Fibroblast of skin of back (primary cell): ENCODE data around the gene NUMB.
A peak's percentile ranks its signal among the peaks of the same experiment; 100 is the strongest.

Experiments used
- DNase-seq: peaks from one replicate; pipeline ENCODE4 v3.0.0-alpha.2; 2013

NUMB gene

DNA sequence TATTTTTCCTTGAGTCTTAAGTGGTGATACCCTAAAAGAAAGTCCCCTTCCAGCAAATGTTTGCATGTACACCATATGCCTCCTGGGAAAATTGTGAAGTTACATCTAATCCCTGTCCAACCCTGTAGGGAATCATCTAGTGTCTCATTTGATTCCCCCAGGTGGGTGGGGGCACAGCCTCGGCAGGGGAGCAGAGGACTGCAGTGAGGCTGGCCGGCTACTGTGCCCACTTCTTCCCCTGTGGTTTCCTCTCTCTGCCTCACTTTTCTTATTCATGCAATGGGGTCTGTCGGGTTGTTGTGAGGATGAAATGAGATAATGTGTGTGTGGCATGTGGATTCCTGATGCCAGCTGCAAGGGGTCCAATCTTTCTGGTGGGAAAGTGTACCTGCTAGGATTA lies 215.0 kb downstream of the NUMB start:
- no peak for DNase-seq

DNA sequence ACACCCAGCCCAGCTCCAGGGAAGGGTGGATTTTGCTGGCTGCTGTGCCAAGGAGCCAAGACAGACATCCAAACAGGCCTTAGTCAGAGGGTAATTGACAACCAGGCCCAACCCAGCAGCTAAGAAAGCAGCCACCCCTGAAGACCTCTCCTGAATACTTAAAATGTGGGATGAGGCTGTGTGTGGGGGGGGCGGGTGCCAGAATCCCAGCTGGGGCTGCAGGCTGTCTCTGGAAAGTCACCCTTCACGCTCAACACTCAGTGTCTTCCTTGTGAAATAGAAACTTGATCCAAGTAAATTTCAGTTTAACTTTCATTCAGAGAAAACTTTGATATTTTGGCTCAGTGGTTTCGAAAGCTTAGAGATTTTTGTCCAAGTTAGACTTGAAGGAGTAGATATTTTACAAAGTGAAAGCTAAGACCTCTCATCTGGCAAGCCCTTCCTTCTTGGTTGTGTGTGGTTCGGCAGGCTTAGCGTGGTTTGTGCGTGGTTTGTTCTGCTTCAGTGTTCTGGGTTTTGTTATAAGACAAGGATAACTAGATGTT lies 215.9 kb downstream of the NUMB start:
- DNase-seq = no peak

GRCh38 chr14:73241481-73242165 lies 216.7 kb downstream of the NUMB start:
- no peak for DNase-seq

DNA sequence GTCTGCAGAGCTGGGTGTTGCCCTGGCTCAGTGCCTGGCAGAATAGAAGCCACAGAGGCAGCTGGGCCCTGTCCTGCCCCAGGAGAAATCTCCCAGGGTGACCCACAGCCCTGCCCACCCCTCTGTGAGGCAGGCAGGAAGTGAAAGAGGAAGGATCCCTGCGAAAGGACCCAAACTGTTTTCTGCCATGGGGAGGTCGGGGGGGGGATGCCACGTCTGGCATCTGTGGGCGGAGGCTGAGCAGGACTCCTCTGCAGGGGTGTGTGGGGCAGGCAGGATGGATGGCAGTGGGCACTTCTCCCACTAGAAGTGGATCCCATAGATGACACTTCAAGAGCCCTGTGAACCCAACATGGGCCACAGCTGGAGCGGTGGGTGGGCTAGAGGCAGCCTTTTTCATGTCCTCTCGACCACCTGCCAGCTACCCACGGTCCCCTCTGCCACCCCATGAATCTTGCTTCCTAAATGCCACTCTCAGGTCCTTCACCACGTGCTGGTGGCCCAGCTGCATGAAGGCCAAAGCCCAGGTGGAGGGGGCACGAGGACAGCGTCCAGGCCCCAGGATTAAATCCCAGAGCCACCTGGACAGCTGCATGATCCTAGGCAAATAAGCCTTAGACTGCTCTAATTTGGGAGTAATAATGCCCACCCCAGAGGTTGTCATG lies 217.4 kb downstream of the NUMB start:
- no peak for DNase-seq

DNA sequence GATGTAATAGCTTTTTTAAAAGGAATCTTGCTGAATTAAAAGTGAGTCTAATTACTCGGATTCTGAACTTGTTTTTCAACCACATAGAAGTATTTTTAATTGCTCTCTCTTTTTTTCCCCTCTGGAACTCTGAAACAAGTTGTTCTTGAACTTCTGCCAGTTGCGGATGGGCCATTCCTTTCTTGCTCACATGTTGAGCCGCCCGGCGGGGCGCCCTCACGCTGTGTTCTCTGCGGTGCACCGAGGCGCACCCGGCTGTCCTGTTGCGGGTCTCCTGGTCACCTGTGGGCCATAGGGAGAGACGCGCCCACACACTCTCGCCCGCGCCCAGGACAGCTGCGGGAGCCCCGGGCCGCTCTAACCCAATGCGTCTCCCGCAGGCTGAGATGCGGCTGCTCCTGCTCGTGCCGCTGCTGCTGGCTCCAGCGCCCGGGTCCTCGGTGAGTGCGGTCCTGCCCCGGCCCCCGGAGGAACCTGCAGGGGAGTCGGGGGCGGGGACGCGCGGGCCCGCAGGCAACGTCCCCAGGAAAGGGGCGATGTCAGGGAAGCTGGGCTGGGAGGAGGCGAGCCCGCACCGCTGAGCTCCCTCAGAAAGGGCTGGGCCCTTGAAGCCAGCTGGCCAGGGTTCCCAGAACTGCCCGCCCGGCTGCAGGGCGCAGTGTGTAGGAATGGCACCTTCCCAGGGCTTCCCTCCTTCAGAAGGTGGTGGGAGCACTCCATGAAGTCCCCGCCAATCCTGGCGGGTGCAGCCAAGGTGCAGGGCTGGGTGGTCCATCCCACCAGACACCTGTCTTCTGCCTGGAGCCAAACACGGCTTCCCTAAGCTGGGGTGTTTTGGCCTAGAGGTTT lies 218.7 kb downstream of the NUMB start:
- DNase-seq = peak; percentile 71

- no peak for DNase-seq
Observed at GRCh38 chr14:73238941-73239340, 219.4 kb downstream of the NUMB start.

GRCh38 chr14:73238424-73238852 lies 219.9 kb downstream of the NUMB start:
- DNase-seq = peak; percentile 88

GRCh38 chr14:73237786-73238423 lies 220.4 kb downstream of the NUMB start:
- no peak for DNase-seq

DNA sequence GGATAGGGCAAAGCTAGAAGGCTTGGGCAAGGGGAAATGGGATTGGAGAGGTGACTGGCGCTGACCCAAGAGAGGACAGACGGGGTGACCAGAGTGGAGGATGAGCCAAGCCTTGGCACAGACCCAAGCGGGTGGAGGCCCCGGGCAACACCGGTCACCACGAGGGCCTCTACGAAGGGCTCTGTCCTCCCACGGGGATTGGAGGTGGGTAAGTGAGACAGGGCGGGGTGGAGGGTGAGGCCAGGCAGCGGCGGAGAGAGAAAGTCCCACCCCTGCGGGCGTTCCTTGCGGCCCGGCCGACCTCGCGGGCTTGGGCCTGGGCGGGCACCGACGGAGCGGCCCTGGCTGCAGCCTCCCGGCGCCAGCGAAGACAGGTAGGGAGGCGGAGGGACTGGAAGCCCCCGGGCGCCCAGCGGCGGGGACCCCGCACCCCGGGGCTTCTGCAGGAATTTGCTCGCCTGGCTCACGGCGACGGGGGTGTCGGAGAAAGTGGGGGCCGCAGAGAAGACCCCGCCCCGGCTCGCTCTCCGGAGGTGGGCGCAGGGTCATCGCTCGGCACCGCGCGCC lies 221.0 kb downstream of the NUMB start, which contains the start of gene PAPLN:
Gene PAPLN, plus strand, starts transcription at position 288 of the 567 bp plus-strand sequence. CDS start 2,273 bp downstream, outside the sequence.
- no peak for DNase-seq

DNA sequence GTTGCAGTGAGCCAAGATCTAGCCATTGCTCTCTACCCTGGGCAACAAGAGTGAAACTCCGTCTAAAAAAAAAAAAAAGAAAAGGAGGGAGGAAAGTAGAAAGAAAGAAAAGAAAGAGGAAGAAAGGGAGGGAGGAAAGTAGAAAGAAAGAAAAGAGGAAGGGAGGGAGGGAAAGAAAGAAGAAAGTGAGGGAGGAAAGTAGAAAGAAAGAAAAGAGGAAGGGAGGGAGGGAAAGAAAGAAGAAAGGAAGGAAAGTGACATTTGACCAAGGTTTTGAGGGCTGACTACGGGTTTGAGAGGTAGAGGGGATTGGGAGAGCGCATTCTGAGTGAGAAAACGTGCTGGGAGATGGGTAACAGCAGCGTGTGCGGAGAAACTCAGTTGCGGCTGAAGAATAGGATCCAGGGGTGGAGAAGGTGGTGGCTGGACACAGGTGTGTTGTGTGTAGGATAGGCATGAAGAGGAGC lies 221.6 kb downstream of the NUMB start:
- no peak for DNase-seq

DNA sequence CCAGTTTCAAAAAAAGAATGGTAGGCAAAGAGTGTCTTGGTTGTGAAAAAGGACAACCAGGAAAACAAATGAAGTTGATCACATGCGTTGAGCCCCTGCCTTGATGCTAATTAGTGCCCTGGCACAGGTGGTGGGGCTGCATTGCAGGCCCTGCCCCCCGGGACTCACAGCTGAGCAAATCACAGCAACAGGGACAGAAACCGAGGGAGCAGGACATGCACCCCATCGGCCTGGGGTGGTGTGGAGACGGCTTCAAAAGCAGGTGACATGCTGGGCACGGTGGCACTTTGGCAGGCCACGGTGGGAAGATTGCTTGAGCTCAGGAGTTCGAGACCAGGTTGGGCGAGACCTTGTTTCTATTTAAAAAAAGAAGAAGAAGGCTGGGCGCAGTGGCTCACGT lies 222.2 kb downstream of the NUMB start:
- no peak for DNase-seq

DNA sequence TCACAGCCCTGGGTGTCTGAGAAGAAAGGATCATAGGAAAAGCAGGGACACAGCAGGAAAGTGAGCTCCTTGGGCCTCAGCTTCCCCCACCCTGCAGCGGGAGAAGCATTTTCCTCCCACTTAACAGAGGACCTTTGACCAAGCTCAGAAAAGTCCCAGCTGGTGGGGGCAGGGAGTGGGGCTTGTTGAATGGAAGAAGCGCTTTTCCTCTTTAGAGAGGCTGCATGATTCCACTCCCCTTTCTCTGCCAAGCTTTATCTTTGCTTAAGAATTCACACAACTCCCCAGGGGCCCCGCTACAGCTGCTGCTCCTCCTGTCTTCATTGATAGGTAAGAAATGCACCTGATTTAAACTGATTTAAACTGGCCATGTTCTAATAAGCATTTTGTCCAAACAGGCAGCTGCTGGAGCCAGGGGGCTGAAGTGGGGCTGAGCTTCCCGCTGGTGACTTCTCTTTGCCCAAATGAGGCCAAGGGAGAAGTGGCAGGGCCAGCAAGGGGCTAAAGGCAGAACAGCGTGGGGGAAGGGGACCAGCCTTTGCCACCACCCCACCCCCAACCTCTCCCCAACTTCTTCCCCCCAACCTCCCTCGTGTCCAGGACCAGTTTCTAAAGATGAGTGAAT lies 222.7 kb downstream of the NUMB start:
- no peak for DNase-seq

DNA sequence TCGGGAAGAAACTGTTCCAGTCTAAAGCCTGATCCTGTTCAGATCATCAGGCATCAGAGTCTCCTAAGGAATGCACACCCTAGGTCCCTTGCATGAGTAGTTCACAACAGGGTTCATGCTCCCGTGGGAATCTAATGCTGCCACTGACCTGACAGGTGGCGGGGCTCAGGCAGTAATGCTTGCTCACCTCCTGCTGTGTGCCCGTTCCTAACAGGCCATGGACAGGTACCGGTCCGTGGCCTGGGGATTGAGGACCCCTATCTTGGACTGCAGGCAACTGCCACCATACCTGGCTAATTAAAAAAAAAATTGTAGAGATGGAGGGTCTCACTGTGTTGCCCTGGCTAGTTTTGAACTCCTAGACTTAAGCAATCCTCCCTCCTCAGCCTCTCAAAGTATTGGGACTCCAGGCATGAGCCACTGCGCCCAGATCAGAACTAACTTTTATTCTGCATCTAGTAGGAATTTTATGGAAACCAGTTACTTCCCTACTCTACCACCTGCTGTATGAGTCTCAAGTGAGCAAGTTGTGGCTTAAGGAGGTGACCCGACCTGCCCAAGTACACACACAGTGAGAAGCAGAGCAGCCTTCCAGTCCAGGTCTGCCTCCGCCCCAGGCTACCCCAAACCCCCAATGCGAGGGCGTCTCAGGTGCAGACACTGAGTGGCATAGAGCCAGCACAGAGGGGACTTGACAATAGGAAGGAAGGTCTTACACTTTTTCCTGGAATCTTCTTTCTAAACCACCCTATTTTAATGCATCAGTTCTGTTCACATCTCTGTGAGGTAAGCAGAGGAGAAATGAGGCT lies 223.6 kb downstream of the NUMB start:
- DNase-seq = no peak

- no peak for DNase-seq
Observed at GRCh38 chr14:73234029-73234428, 224.3 kb downstream of the NUMB start.

GRCh38 chr14:73233564-73233963 lies 224.8 kb downstream of the NUMB start:
- DNase-seq = no peak

DNA sequence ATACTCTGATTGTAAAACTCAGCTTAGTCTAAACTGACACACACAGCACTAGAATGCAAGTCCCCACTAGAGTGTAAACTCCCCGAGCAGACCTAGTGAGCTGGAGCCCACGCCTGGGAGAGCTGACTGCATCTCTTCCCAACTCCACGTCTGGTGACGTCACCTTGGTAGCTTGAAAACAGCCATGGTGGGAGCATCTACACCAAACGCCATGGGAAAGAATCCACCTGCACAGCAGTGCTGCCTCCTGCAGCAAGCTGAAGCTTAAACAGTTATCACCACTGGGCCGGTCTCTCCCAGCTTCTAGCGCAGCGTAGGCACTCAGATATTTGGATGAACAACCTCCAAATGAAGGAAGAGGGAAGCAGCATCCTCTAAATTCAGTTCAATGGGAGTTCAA lies 225.4 kb downstream of the NUMB start:
- no peak for DNase-seq

DNA sequence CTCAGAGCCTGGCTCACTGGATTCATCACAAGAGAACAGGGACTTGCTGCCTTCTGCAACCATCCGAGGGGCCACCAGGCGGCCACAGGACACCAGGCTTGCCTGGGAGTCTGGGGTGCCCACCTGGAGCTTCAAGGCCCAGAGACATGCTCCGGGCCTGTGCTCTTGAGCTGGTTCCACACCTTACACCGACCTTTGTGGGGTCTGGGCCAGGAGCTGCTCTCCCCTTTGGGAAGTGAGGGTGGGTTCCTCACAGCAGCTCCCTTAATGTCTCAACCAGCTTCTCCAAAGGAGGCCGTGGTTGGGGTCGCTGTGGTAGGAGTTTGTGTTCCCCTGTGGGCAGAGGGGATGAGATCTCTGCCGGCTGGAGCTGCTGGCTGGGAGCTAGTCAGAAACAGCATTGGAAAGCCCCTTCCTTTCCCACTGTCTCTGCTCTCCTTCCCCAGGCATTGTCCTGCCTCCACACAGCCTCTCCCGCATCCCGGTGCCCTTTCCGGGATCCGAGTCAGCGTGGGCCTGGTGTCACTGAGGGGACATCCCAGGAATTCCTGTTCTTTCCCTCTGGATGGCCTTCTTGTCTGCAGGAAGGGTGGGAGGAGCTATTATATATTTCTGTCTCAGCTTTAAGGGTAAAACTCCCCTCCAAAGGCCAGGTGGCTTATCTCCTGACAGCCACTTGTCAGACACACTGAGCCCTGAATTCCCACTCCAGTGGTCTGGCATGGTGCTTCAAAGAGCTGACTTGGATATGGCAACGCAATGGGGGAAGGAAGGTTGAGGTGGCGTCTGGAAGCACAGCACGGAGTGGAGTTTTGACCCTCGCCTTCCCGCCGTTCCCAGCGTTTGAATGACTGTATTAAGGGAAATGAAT lies 226.1 kb downstream of the NUMB start:
- no peak for DNase-seq

GRCh38 chr14:73230051-73230450 lies 228.3 kb downstream of the NUMB start:
- no peak for DNase-seq
